Measurements from ENCODE around the gene ZNF107.

The ZNF107 gene

DNA sequence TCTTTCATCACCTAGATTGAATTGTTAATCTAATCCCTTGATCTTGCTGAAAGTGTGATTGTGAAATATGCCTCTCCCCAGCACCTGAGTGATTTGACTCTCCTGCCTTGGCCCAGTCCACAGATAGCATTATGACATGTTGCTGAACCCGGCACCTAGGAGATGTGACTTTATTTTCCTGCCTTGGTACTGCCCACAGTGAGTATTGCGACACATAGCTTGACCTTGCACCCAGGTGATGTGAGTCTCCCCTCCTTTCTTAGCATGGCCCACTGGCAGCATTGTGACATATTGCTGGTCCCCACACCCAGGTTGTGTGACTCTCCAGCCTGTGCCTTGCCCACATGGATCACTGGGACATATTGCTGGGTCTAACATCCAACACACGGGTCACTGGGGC is 32.5 kb upstream of the ZNF107 start:
- TF ChIP-seq MYC (IDR thresholded peaks at IDR 0.05; ENCODE audit: low read depth, low read length) = no peak
- no peak for TF ChIP-seq MAX (IDR thresholded peaks at IDR 0.05; ENCODE audit: low read depth, low read length)
- no peak for DNase-seq (ENCODE audit: low read depth)
- no peak overlapping the region for H3K4me3 ChIP-seq (ENCODE audit: low read depth, low read length)

DNA sequence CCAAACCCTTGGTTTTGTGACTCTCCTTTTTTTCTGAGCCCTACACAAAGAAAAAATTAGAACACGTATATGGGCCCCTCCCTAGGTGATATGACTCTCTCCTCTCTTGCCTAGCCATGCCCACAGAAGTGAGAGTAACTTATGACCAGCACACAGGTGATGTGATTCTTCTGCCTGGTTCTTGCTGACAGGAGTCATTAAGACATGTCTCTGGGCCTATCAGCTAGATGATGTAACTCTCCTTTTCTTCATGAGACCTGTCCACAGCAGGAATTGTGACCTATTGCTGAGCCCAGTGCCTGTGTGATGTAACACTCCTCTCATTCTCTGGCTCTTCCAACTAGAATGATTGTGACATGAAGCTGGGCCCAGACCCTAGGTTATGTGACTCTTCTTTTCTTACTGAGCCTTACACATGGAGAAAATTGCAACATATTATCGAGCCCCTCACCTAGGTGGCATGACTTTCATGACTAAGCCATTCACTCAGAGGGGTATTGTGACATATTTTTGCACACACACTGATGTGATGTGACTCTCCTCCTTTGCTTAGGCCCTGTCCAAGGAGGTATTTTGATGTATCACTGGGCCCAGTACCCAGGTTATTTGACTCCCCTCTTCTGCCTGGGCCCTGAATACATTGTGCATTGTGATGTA is 31.4 kb upstream of the ZNF107 start:
- H3K4me3 ChIP-seq (ENCODE audit: low read depth, low read length) = no peak overlapping the region

GRCh38 chr7:64636386-64636785 is 29.5 kb upstream of the ZNF107 start:
- no peak overlapping the region for H3K4me3 ChIP-seq (ENCODE audit: low read depth, low read length)
- no peak for TF ChIP-seq POLR2A (IDR thresholded peaks at IDR 0.05; ENCODE audit: extremely low read depth, insufficient read length)
- TF ChIP-seq, protein P1, sequence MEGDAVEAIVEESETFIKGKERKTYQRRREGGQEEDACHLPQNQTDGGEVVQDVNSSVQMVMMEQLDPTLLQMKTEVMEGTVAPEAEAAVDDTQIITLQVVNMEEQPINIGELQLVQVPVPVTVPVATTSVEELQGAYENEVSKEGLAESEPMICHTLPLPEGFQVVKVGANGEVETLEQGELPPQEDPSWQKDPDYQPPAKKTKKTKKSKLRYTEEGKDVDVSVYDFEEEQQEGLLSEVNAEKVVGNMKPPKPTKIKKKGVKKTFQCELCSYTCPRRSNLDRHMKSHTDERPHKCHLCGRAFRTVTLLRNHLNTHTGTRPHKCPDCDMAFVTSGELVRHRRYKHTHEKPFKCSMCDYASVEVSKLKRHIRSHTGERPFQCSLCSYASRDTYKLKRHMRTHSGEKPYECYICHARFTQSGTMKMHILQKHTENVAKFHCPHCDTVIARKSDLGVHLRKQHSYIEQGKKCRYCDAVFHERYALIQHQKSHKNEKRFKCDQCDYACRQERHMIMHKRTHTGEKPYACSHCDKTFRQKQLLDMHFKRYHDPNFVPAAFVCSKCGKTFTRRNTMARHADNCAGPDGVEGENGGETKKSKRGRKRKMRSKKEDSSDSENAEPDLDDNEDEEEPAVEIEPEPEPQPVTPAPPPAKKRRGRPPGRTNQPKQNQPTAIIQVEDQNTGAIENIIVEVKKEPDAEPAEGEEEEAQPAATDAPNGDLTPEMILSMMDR (IDR thresholded peaks at IDR 0.05; ENCODE audit: low read depth, low read length) = peak; percentile 64
- DNase-seq (ENCODE audit: low read depth) = peak; percentile 54

More for the DNA sequence above, 31.4 kb upstream of the ZNF107 start:
- no peak for TF ChIP-seq POLR2A (IDR thresholded peaks at IDR 0.05; ENCODE audit: extremely low read depth, insufficient read length)
- TF ChIP-seq, protein P1 (IDR thresholded peaks at IDR 0.05; ENCODE audit: low read depth, low read length) = no peak
- TF ChIP-seq MAX (IDR thresholded peaks at IDR 0.05; ENCODE audit: low read depth, low read length) = no peak
- TF ChIP-seq MYC (IDR thresholded peaks at IDR 0.05; ENCODE audit: low read depth, low read length) = no peak
- DNase-seq (ENCODE audit: low read depth) = no peak

DNA sequence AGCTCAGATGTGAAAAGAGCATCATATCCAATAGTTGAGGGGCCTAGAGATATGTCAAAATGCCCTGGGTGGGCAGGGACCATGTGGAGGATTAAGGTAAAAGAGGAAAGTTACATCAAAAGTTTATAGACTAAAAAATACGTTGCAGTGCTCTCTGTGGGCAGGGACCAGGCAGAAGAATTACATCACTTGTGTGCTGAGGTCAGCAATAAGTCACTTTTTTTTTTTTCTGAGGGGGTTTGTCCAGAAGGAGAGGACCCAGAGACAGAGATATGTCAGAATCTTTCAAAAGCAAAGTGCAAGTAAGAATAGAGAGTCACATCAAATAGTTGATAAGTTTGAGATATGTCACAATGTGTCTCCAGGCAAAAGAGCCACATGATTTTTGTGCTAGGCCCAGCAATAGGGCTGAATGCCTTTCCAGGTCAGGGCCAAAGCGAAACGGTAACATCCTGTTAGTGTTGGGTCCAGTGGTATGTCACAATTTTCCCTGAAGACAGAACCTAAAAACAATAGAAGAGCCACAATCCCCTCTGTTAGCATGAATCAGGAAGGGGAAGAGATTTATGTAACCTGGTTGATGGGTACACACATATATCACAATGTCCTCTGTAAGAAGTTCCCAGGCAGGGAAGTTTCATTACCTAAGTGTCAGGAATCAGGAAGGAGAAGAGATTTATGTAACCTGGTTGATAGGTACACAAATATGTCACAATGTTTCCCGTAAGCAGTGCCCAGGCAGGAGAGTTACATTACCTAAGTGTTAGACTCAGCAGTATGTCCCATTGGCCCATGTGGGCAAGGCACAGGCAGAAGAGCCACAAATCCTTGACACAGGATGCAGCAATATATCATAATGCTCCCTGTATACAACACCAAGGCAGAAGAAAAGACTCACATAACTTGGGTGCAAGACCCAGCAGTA is 28.1 kb upstream of the ZNF107 start:
- TF ChIP-seq MAX (IDR thresholded peaks at IDR 0.05; ENCODE audit: low read depth, low read length) (no peak), POLR2A (IDR thresholded peaks at IDR 0.05; ENCODE audit: extremely low read depth, insufficient read length) (no peak), MYC (IDR thresholded peaks at IDR 0.05; ENCODE audit: low read depth, low read length) (no peak)
- TF ChIP-seq, protein P1 (IDR thresholded peaks at IDR 0.05; ENCODE audit: low read depth, low read length) = no peak
- DNase-seq (ENCODE audit: low read depth) = no peak
- no peak overlapping the region for H3K4me3 ChIP-seq (ENCODE audit: low read depth, low read length)

- TF ChIP-seq MAX (IDR thresholded peaks at IDR 0.05; ENCODE audit: low read depth, low read length) (no peak), MYC (IDR thresholded peaks at IDR 0.05; ENCODE audit: low read depth, low read length) (no peak), POLR2A (IDR thresholded peaks at IDR 0.05; ENCODE audit: extremely low read depth, insufficient read length) (no peak)
- TF ChIP-seq, protein P1 (IDR thresholded peaks at IDR 0.05; ENCODE audit: low read depth, low read length) = no peak
- H3K4me3 ChIP-seq (ENCODE audit: low read depth, low read length) = no peak overlapping the region
- no peak for DNase-seq (ENCODE audit: low read depth)
Observed at GRCh38 chr7:64638822-64639221, 27.1 kb upstream of the ZNF107 start.

DNA sequence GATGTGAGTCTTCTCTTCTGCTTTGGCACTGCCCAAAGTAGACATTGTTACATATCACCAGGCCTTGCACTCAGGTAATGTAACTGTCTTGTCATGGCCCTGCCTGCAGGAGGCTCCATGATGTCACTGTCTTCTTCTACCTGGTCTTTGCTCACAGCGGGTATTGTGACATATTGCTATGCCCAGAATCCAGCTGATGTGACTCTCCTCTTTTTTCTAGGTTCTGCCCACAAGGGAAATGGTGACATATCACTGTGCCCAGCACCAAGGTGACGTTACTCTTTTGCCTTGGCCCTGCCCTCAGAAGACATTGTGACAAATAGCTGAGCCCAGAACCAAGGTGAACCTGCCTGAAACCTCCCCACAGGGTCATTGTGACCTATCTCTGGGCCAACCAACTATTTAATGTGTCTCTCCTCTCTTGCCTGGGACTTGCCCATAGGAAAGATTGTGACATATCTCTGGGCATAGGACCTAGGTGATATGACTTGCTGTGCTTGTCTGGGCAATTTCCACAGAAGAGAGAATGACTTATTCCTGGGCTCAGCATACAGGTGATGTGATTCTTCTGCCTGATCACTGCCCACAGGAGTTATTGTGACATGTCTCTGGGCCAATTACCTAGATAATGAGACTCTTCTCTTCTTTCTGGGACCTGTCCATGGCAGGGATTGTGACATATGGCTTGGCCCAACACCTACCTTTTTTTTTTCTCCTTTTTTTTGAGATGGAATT is 26.5 kb upstream of the ZNF107 start:
- no peak overlapping the region for H3K4me3 ChIP-seq (ENCODE audit: low read depth, low read length)
- TF ChIP-seq MYC (IDR thresholded peaks at IDR 0.05; ENCODE audit: low read depth, low read length) = no peak
- TF ChIP-seq MAX (IDR thresholded peaks at IDR 0.05; ENCODE audit: low read depth, low read length) = no peak
- TF ChIP-seq, protein P1 (IDR thresholded peaks at IDR 0.05; ENCODE audit: low read depth, low read length) = no peak
- TF ChIP-seq POLR2A (IDR thresholded peaks at IDR 0.05; ENCODE audit: extremely low read depth, insufficient read length) = no peak
- DNase-seq (ENCODE audit: low read depth) = no peak

Data from NB4 (cell line).